Hematopoietic multipotent progenitor cell (in vitro differentiated cells): Measurements from ENCODE around the gene BEST1. TPM values are rescaled to one million over a fixed set of nuclear protein-coding genes. Genes with fewer than 3 reads are reported as not detected.
"Not testable (repeated sequence)": the region's sequence is repeated elsewhere in the genome, so short reads cannot be mapped to it uniquely, and the experiment has no call there.

Experiments
- DNase-seq, 3 donors: peaks; one replicate each; pipeline ENCODE4 v3.0.0-alpha.2; 2011 to 2015; ENCODE audit warnings: low read depth in 2 of 3, low spot score in 2 of 3
- total RNA-seq: library from RNA; depleted of rRNA; stranded (reverse); fragments of >200 nt; gene quantifications from one replicate; pipeline ENCODE4 v1.2.3, GENCODE V29; 2012

The BEST1 gene
- total RNA-seq, 1 donor = 1.9 TPM

- no peak for DNase-seq
Observed at GRCh38 chr11:61962213-61963015, 12.3 kb downstream of the BEST1 start.

GRCh38 chr11:61963016-61963281, 12.8 kb downstream of the BEST1 start:
- no peak for DNase-seq

- DNase-seq = peak in 2 of 3 donors; percentile 78 to 90
Observed at GRCh38 chr11:61963282-61964057, 13.3 kb downstream of the BEST1 start.

GRCh38 chr11:61964058-61964665, 14.0 kb downstream of the BEST1 start:
- peak in 1 of 3 donors; percentile 31 for DNase-seq

GRCh38 chr11:61964666-61965271, 14.6 kb downstream of the BEST1 start:
- not testable (repeated sequence) for DNase-seq

GRCh38 chr11:61966734-61967115, 16.6 kb downstream of the BEST1 start:
- DNase-seq = peak in 1 of 3 donors; percentile 50

- peak; percentile 85 to 94 (median 90) for DNase-seq
Observed at GRCh38 chr11:61967116-61967923, 17.2 kb downstream of the BEST1 start, which contains the start of gene FTH1. Gene FTH1 (minus strand): TSS chr11:61967634. CDS start chr11:61967425, 209 bp downstream.

- peak in 1 of 3 donors; percentile 65 for DNase-seq
Observed at GRCh38 chr11:61967924-61968757, 18.0 kb downstream of the BEST1 start.

- DNase-seq = no peak
Observed at GRCh38 chr11:61968758-61969390, 18.7 kb downstream of the BEST1 start.

- no peak for DNase-seq
Observed at GRCh38 chr11:61969391-61969758, 19.2 kb downstream of the BEST1 start.

- peak in 1 of 3 donors; percentile 52 for DNase-seq
Observed at GRCh38 chr11:61969838-61970662, 19.9 kb downstream of the BEST1 start.

- DNase-seq = peak in 2 of 3 donors; percentile 98 to 99
Observed at GRCh38 chr11:61971248-61972111, 21.3 kb downstream of the BEST1 start.

GRCh38 chr11:61972112-61972671, 22.0 kb downstream of the BEST1 start:
- DNase-seq = no peak

GRCh38 chr11:61972672-61973475, 22.7 kb downstream of the BEST1 start:
- DNase-seq = no peak

- no peak for DNase-seq
Observed at GRCh38 chr11:61973476-61974162, 23.5 kb downstream of the BEST1 start.
